Measurements from ENCODE around the gene TMPRSS13. TPM values are rescaled to one million over a fixed set of nuclear protein-coding genes. Genes with fewer than 3 reads are reported as not detected.
A peak's percentile ranks its signal among the peaks of the same experiment; 100 is the strongest.

The TMPRSS13 gene
- total RNA-seq, 1 donor from 2014 or later, result 5.7 TPM

DNA sequence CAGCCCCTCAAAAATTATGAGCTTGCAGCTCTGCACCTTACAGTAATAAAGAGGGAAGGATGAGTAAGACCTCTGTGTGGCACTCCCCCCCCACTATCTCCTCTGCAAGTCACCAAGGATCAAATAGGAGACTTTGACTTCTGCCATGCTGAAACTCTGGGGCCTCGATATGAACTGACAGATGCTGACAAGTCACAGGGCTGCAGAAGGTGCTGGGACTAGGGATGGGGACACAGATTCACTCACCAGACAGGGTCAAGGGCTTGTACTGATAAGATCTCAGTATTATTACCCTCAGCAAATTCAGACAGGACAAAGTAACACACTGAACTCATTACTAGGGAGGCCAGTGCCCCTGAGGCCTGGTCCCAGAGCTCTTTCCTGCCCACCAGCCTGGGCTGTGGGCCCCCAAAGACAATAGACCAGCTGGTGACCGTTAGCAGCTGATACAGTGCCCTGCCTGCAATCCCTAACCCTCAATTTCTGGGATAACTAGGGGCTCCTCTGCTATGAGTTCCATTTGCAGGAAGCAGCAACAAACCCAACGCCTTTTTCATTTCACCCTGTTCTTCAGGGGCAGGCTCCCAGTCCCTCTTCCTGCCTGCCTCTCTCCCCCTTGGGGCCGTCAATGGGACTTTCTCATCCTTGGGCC is 20.1 kb downstream of the TMPRSS13 start:
- no peak for TF ChIP-seq CTCF (IDR thresholded peaks at IDR 0.05; ENCODE audit: unreplicated experiment)
- peaks cover 10% of the 10 kb centered on the region for H3K27me3 Mint-ChIP-seq
- no peak overlapping the region for H3K4me3 Mint-ChIP-seq (ENCODE audit: low read depth)
- peaks cover 6% of the 10 kb centered on the region for H3K4me1 Mint-ChIP-seq (ENCODE audit: low read depth)
- H3K27ac Mint-ChIP-seq, result no peak overlapping the region
- DNase-seq (ENCODE audit: low spot score, unreplicated experiment), result no peak
- no peaks in the 10 kb centered on the region for H3K9me3 Mint-ChIP-seq (ENCODE audit: low read depth)
- no peaks in the 10 kb centered on the region for H3K36me3 Mint-ChIP-seq (ENCODE audit: insufficient read depth)

DNA sequence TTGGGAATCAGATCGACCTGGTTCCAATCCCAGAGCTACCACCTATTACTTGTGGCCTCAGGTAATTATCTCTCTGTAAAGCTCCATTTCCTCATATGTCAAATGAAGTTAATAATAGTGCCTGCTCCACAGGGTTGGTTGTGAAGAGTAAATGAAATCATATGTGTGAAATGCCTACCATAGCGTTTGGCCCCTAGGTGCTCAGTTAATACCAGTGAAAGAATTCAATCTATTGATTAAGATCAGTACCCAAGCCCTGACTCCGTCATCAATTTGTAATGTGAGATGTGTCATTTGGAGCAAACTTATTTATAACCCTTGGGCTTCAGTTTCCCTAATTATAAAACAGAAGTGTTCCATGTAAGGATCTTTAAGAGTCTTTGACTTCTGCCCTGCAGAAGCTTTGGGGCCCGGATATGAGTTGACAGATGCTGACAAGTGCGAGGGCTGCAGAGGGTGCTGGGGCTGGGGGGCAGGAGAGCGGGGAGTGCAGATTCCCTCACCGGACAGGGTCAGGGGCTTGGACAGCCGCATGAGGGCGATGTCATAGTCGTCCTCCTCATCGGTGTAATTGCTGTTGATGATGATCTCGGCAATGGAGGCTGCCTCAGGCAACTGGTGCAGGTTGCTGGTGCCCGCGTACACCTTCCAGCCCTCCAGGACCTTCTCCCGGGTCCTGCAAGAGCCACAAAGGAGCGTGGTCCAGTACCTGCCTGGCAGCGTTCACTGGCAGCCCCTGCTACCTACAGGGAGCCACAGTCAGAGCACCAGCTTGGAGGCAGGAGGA is 20.9 kb downstream of the TMPRSS13 start:
- no peak for DNase-seq (ENCODE audit: low spot score, unreplicated experiment)
- H3K4me3 Mint-ChIP-seq (ENCODE audit: low read depth), result no peak overlapping the region
- peaks cover 6% of the 10 kb centered on the region for H3K4me1 Mint-ChIP-seq (ENCODE audit: low read depth)
- peaks cover 10% of the 10 kb centered on the region for H3K27me3 Mint-ChIP-seq
- no peaks in the 10 kb centered on the region for H3K36me3 Mint-ChIP-seq (ENCODE audit: insufficient read depth)
- H3K9me3 Mint-ChIP-seq (ENCODE audit: low read depth), result no peaks in the 10 kb centered on the region
- no peak overlapping the region for H3K27ac Mint-ChIP-seq
- no peak for TF ChIP-seq CTCF (IDR thresholded peaks at IDR 0.05; ENCODE audit: unreplicated experiment)

DNA sequence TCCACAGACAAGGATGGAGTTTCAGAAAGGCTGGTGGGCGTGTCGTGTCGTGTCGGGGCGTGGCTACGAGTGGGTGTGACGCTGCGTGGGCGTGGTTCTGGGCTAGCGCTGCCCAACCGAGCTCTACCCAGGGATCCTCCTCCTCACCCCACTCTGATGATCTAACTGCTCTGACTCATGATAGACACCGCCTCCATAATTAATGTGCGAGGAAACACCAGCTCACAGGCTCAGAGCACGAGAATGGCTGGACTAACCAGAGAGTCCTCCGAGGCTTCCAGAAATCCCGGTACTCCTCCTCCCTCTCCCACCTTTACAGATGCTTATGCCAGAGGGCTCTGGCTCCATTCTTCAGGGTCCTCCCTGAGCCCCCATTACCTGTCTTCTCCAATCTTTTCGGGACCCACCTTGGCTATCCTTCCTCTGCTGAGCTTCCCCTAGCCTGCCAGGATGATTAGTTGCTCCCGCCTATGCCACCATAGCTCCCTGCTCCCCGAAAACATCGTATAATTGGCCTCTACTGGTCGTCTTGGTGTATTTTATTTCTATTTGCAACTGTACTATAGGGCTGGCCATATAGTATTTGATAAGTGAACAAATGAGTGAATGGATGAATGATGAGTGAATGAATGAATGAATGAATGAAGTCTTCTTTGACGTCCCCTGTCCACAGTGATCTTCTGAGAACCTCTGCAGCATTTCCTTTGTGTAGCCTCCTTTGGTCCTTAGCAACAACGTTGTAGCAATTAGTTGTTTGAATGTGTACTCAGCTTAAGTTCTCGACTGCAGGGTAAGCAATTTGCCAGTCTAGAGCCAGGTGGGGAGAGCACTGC is 21.7 kb downstream of the TMPRSS13 start:
- no peak for TF ChIP-seq CTCF (IDR thresholded peaks at IDR 0.05; ENCODE audit: unreplicated experiment)
- Mint-ChIP-seq H3K4me3 (ENCODE audit: low read depth) (no peak overlapping the region), H3K4me1 (ENCODE audit: low read depth) (peaks cover 6% of the 10 kb centered on the region), H3K27ac (peak overlapping the region; percentile 64), H3K27me3 (peaks cover 7% of the 10 kb centered on the region), H3K36me3 (ENCODE audit: insufficient read depth) (no peaks in the 10 kb centered on the region), H3K9me3 (ENCODE audit: low read depth) (no peaks in the 10 kb centered on the region)
- peak; percentile 46 for DNase-seq (ENCODE audit: low spot score, unreplicated experiment)

GRCh38 chr11:117906710-117907109 is 22.5 kb downstream of the TMPRSS13 start:
- peaks cover 6% of the 10 kb centered on the region for H3K4me1 Mint-ChIP-seq (ENCODE audit: low read depth)
- no peak for TF ChIP-seq CTCF (IDR thresholded peaks at IDR 0.05; ENCODE audit: unreplicated experiment)
- no peak for DNase-seq (ENCODE audit: low spot score, unreplicated experiment)
- H3K4me3 Mint-ChIP-seq (ENCODE audit: low read depth), result no peak overlapping the region
- no peaks in the 10 kb centered on the region for H3K9me3 Mint-ChIP-seq (ENCODE audit: low read depth)
- no peaks in the 10 kb centered on the region for H3K36me3 Mint-ChIP-seq (ENCODE audit: insufficient read depth)
- H3K27ac Mint-ChIP-seq, result no peak overlapping the region
- peaks cover 6% of the 10 kb centered on the region for H3K27me3 Mint-ChIP-seq

- peaks cover 6% of the 10 kb centered on the region for H3K27me3 Mint-ChIP-seq
- H3K4me3 Mint-ChIP-seq (ENCODE audit: low read depth), result no peak overlapping the region
- TF ChIP-seq CTCF (IDR thresholded peaks at IDR 0.05; ENCODE audit: unreplicated experiment), result no peak
- no peaks in the 10 kb centered on the region for H3K36me3 Mint-ChIP-seq (ENCODE audit: insufficient read depth)
- H3K27ac Mint-ChIP-seq, result no peak overlapping the region
- H3K4me1 Mint-ChIP-seq (ENCODE audit: low read depth), result peaks cover 6% of the 10 kb centered on the region
- H3K9me3 Mint-ChIP-seq (ENCODE audit: low read depth), result no peaks in the 10 kb centered on the region
- no peak for DNase-seq (ENCODE audit: low spot score, unreplicated experiment)
Measured at GRCh38 chr11:117906126-117906525, 23.1 kb downstream of the TMPRSS13 start.

Data from progenitor cell of endocrine pancreas (in vitro differentiated cells).